Inferior parietal cortex (tissue), 1 donor: Measurements from ENCODE around the gene SLC1A3.
"Not testable (repeated sequence)": the region's sequence is repeated elsewhere in the genome, so short reads cannot be mapped to it uniquely, and the experiment has no call there.

Experiments used
- DNase-seq: peaks from one replicate; pipeline ENCODE4 v3.0.0-alpha.2; 2016; ENCODE audit errors: extremely low spot score

Gene SLC1A3

DNA sequence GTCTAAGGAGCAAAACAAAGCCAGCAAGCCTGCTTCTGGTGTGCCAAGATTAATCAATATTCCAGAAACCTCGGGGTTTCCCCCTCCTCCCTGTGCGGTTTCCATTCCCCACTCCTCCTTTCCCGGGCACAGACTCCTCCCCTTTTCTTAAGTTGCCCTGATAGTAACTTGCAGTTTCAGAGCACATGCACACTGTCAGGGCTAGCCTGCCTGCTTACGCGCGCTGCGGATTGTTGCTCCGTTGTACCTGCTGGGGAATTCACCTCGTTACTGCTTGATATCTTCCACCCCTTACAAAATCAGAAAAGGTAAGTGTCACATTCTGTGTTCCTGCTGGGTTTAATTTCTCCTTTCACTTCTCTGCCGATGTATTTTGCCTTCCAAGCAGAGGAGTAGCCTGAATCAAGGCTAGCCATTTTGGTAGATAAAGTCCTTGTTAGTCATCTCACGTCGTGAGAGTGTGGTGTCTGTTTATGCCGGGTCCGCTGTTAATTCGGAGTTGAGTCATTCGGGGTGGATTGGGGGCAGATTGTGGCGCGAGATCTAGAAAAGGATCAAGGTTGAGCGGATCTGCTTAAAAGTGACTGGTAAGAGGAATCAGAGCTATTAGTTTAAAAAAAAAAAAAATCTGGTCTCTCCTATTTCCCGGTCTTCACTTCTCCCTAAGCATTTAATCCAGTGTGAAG is at the start of gene SLC1A3:
Gene SLC1A3 (plus strand): TSS at position 179 of the 686 bp plus-strand sequence. CDS start 1,818 bp downstream, outside the sequence.
- DNase-seq: peak; percentile 73

DNA sequence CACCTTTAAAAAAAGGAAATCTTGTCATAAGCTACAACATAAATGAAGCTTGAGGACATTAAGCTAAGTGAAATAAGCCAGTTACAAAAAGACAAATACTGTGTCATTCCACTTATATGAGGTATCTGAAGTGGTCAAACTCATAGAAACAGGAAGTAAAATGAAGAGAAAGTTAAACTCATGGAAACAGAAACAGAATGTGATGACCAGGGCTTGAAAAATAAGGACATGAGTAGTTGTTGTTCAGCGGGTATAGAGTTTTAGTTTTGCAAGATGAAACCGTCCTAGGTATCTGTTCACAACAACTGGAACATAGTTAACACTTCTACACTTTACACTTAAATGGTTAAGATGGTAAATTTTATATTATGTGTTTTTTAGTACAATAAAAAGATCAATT is 47.8 kb upstream of the SLC1A3 start:
- DNase-seq: no peak

DNA sequence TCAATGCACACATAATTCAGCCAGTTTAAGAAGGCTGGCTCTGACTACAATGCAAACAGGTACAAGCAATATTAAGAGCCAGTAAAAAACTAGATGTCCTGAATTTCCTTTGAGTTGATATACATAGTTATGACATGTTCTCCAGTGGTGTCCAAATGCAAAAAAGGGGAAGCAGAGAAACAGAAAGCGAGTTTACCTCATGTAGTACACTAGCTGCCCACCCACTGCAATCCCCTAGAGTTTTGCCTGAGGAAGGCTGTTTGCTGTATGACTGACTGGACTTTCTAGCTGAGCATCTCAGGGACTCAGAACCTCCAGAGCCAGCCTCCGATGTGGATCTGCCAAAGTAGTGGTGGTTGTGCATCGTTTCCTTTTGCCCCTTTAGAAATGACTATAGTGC is 44.8 kb upstream of the SLC1A3 start:
- no peak for DNase-seq

DNA sequence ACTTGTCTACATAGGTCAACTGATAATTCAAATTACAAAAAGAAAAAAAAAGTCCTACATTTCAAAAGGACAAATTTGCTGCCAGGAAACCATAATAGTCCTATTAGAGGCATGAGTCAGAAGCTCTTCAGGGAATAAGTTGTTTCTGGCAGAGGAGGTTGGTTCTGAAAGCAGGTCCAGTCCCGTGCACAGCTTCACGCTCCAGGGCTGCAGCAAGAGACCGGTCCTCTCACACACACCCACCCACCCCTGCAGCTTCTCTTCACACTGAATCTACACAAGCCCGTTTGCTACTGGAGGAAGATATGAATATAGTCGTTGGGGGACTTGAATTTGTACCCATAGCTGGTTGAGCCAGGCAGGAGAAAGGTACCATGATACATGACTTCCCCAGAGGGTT is 36.9 kb upstream of the SLC1A3 start:
- no peak for DNase-seq

DNA sequence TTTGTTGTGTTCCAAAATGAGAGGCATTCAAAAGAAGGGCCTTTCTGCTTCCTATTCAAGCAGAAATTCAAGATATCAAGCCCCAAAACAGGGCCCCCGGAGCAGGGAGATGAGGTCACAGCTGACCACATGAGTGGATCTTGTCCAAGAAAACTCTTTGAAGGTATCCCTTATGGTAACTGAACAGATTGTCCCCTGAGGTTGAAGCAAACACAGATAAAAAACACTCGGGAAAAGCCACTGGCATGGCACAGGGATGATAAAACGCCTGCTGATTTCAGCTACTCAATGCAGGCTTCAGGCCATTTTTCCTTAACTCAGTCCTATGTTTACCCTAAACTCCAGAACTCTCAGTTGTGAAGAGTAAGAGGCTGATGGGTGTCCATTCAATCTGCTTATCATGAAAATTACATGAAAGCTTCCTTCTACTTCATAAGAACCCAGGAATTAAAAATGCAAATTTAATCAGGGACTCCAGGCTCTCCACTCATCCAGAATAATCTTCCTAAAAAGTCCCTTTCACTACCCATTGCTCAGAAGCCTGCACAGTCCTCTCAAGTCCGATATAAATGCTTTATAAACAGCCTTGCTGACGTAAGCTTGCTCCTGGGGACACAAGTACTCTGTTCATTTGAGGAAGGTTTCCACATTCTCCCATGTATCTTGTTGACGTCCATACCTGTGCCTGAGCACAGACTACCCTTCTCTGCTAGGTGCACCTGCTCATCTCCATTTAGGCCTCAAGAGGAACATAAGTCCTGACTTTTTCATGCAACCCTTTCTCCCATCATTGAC is 35.9 kb upstream of the SLC1A3 start:
- no peak for DNase-seq

DNA sequence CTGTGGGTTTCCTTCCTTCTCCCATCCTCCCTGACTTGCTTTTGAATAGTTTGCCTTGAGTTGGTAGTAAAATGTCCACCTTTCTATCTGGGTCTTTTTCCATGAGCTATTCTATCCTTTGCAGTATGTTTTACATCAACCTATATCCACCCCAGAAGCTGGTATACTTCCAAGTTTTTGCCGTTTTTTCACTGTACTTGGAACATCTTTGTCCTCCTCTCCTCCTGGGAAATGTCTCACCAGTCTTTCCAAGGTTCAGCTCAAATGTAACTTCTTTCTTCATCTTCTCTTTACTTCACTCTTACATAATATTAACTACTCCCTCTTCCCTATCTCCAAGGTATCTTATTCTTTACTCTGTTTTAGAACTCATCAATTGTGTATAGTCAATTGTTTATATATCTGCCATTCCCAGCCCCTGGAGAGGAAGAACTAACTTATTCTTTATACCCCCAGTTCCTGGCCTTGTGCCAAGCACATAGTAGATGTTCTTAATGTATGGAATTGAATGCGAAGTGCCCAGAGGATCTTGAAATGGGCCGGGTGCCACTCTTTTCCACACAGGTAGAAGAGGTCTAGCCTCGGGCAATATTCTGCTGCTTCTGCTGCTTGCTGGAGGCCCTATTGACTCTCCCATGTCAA is 34.9 kb upstream of the SLC1A3 start:
- DNase-seq: no peak

DNA sequence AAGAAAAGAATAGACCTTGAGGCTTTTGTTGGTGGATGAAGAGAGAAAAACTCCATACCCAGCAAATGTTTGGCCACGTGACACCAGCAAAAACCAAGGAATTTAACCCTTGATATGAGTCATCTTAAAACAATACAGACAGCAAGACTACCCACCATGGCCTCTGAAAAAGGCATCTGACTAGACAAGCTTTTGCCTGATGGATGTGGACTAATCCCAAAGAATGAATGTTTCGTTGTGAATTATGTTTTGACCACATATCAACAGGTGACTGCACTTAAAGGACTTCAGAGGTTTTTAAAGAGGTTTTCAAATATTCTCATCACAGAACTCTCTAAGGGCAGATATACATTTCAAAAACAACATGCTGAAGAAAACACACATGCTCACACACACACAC is 33.0 kb upstream of the SLC1A3 start:
- no peak for DNase-seq

DNA sequence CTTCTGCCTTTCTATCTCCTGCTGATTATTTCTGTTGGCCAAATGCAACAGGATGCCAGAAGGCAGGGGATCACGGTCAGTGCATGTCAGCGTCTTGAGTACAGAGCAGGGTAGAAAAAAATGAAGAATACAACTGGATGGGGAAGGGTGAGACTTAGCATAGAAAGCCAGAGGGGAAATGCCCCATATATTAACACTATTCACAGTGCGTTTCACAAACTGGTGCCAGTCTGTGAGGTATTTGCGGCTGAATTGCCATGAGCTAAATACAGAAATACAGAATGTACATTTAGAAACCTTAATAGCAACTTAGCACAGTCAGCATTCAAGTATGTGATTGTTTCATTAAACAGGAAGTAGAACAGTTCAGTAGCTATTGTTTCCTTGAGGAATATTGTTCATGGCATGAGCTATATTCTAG is 31.0 kb upstream of the SLC1A3 start:
- no peak for DNase-seq

DNA sequence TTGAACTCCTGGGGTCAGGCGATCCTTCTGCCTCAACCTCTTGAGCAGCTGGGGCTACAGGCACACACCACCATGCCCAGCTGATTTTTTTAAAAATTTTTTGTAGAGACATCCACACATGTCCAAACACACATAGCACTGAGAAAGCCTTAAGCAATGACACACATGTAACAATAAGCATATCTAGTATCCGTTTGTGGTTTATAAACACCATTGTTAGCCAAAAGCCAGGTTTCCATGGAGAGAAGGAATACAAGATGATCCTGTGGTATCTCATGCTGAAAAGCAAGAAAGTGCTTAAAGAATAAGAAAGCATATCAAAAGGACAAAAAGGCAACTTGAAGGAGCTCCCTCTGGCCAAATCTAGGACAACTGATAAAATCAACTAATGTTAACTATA is 29.7 kb upstream of the SLC1A3 start:
- DNase-seq: no peak

DNA sequence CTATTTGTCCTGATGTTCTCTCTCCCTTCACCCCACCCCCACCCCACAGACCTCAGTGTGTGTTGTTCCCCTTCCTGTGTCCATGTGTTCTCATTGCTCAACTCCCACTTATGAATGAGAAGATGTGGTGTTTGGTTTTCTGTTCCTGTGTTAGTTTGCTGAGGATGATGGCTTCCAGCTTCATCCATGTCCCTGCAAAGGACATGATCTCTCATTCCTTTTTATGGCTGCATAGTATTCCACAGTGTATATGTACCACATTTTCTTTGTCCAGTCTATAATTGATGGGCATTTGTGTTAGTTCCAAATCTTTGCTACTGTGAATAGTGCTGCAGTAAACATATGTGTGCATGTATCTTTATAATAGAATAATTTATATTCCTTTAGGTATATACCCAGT is 26.5 kb upstream of the SLC1A3 start:
- DNase-seq: not testable (repeated sequence)

DNA sequence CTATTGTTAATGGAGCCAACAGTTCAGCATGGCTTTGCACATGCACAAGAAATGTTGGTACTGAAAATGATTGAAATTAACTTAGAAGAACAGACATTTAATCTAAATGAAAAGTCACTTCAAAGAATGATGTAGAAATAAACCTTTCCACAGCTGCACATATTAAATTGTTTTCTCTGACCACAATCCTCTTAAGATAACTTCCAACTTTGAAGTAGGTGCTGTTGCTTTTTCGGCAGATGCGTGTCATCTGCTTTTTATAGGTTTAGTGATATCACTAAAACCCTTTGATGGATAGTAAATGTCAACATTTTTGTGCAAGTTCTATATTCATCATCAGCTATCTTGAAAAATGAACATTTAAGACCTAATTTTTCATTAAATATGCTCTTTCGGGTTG is 25.3 kb upstream of the SLC1A3 start:
- no peak for DNase-seq

DNA sequence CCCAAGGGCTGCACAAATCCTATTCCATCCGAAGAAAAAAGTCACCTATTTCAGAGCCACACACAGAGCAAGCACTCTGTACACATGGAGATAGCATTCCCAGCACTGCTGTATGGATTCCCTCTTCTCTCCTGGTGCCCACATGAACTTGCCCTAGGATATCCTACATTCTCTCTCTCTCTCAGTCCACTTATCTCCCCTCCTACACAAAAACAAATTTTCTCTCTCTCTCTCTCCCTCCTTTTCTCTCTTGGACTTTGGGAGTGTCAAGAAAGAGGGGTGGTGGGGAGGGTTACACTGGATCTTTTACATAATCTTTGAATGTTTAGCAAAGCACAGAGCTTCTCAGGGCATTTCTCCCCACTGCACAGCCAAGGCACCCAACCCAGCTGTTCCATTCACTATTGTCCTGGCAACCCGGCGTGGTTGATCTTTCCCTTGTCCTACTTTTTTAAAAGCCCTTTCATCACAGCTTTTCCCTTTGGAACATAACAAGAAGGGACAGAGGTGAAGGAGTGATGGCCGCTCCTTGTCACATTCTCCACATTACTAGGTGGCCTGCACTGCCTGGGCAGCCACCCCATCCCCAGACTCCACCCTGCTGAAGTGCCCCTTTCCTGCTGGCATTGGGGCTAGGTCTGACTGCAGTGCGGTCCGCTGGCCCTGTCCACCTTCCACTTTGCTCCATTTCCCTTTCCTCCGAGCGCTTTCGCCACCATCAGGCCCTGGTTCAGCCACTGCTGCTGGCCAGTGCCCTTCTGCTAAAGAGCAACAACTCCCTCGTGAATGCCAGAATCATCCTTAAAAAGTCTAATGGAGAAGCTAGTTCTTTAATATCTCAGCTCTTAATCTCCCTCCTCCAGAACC is 22.2 kb upstream of the SLC1A3 start:
- DNase-seq: no peak

DNA sequence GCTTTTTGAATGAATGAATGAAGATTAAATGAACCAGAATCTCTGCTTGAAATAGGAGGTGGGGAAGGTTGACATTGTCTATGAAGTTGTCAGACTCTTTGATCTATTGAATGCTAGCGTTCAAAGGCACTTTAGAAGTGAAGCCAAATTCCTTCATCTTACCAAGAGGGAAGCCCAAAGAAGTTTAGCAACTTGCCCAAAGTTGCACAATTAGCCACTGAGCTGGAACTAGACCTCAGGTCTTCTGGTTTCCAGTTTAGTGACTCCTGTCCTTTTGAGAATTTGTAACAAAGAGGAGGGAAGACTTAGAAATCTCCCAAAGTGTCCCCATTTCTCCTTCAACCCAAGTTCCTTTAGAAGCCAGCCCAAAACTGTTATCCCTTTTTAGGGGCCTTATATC is 20.7 kb upstream of the SLC1A3 start:
- DNase-seq: no peak

DNA sequence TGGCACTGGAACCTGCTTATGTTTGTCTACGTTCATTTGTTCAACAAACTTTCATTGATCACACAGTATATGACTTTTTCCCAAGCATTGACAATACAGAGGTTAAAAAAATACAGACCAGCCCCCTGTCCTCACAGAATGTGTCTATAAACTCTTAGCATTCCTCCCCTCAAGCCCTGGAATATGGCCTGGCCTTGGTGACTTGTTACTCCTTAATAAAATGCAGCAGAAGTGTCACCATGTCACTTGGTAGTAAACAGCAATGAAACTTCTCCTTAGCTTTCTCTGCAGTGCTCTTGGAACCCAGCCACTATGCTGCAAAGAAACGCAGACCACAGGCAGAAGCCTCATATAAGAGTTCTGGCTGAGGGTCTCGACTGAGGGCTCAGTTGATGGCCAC is 19.1 kb upstream of the SLC1A3 start:
- no peak for DNase-seq

DNA sequence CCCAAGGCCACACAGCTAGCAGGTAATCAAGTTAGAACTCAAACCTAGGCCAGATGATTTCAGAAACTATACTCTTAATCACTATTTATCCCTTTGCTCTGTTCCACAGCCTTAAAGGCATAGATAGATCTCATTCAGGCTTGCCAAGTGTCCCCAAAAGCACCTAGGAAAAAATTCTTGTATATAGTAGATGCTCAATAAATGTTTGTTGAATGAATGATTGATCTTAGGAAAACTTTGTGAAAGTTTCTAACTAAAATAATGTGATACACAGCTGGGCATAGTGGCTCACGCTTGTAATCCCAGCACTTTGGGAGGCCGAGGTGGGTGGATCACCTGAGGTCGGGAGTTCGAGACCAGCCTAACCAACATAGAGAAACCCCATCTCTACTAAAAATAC is 16.7 kb upstream of the SLC1A3 start:
- not testable (repeated sequence) for DNase-seq

DNA sequence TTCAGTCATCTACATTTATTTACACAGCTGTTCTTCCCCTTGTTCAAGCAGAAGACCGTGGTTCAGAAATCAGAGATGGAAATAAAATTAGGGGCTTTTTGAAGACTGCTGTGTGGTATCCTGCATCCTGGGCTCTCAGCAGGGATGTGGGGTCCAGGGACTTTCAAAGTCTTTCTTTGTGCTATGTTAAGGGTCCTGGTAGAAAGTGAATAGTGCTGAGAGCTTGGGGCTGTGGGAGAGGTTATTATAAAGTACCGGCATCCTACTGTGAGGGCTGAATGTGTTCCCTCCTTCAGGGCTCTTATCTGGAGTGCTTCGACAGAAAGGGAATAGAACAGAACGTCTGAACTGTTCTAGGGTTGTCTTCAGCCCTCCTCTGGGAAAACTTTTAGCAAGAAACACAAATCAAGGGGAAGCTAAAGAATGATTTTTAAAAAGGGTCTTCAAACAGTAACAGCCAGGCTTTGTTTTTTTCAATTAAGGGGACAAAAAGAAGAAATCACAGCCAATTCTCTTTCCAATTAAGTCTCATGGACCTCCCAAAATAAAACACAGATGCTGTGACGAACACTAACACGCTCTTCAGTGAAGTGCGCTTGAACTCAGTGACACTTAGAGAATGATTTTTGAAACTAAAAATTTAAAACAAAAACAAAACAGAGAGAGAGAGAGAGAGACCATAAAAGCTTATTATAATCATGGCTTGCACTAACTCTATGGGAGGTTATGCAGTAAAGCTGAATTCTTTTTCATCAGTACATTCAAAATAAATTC is 15.7 kb upstream of the SLC1A3 start:
- no peak for DNase-seq

DNA sequence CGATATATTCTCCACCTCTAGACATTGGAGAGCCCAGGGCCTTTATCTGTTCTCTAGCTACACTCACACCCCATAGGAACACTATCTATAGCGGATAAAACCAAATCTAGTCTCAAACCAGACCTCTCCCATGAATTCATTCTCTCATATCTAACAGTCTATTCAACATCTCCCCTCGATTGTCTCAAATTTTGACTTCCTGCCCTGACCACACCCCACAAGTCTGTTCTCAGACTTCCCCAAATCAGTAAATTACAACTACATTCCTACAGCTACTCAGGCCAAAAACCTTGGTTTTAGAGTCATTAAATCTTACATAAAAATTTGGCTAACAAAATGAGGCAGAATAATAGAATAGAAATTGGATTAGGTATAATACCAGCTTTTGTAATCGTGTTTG is 12.5 kb upstream of the SLC1A3 start:
- DNase-seq: no peak

DNA sequence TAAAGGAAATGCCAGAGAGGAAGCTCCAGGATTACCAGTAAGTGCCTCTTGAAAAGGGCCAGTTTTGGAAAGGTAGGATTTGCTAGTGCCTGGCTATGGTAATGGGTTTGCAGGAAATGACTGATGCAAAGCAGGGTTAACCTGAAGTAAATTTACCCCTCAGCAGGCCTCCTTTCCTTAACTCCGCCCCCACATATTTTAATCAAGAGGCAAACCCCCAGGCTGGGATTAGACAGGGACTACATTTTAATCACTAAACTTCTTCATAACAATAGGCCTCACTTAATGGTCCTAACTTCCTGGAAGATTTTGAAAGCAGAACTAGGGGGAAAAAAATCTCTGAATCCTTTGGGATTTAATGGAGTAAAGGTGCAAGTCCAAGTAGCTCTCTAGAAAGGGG is 10.2 kb upstream of the SLC1A3 start:
- no peak for DNase-seq

DNA sequence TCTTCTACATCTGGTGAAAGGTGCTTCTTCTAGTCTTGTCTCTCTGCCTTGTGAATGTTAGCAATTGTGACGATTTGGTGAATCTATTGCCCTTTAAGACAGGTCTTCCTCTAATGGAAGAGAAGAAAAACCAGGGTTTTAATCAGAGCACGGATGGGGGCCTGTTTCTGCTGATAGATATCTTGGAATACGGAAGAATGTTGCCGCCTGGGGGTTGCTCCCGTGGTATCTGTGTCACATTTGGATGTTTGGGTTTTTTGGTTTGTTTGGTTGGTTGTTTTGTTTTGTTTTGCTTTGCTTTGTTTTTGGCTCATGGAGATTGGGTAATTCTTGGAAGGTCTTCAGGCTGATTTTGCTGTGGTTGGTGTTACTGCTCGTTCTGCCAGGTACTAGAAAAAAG is 9.7 kb upstream of the SLC1A3 start:
- no peak for DNase-seq

DNA sequence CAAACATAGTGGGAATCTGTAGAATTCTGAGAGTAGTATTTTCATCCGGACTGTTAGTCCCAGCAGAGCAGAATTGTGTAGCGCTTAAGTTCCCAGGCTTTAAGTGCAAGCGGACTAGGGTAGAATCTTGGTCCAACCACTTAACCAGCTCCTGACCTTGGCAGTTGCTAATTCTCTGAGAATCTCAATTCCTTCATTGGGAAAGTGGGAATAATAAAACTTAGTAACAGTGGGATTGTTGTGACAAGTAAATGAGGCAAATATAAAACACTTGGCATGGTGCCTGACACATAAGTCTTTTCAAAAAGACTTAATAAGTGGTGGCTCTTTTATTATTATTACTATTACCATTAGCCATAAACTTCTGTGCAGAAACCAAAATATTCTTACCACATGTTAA is 8.4 kb upstream of the SLC1A3 start:
- DNase-seq: no peak
